GM23248 (cell line): ENCODE measurements around the gene SET. TPM values are rescaled to one million over a fixed set of nuclear protein-coding genes. Genes with fewer than 3 reads are reported as not detected.
A peak's percentile ranks its signal among the peaks of the same experiment; 100 is the strongest.
"Not testable (repeated sequence)": the region's sequence is repeated elsewhere in the genome, so short reads cannot be mapped to it uniquely, and the experiment has no call there.

Experiments used
- DNase-seq: peaks from one replicate; pipeline ENCODE4 v3.0.0-alpha.2; 2015
- H2AFZ ChIP-seq: fragments of 200-600 bp; sonication (generic); 2 replicates; pipeline ENCODE4 v1.6.1; 2016; ENCODE audit warnings: antibody characterized with exemption
- H3F3A ChIP-seq: fragments of 200-600 bp; sonication (generic); 2 replicates; pipeline ENCODE4 v1.6.1; 2016; ENCODE audit warnings: mild to moderate bottlenecking, antibody characterized with exemption, mixed run types; ENCODE audit not compliant: insufficient read depth
- H3K27ac ChIP-seq: fragments of 200-600 bp; sonication (generic); 2 replicates; pipeline ENCODE4 v1.5.1; 2016; ENCODE audit warnings: mild to moderate bottlenecking
- H3K27me3 ChIP-seq: fragments of 200-600 bp; sonication (generic); replicated peaks from 2 replicates; pipeline ENCODE4 v1.6.1; 2016; ENCODE audit warnings: mild to moderate bottlenecking; ENCODE audit not compliant: insufficient read depth
- H3K36me3 ChIP-seq: fragments of 200-600 bp; sonication (generic); 2 replicates; pipeline ENCODE4 v1.6.1; 2016; ENCODE audit warnings: low read depth, mild to moderate bottlenecking
- H3K4me1 ChIP-seq: fragments of 200-600 bp; sonication (generic); 2 replicates; pipeline ENCODE4 v1.6.1; 2016; ENCODE audit warnings: mild to moderate bottlenecking; ENCODE audit not compliant: insufficient read depth
- H3K4me2 ChIP-seq: fragments of 200-600 bp; sonication (generic); one replicate; pipeline ENCODE4 v1.6.1; 2016; ENCODE audit warnings: mild to moderate bottlenecking; ENCODE audit not compliant: unreplicated experiment
- H3K4me3 ChIP-seq: fragments of 200-600 bp; sonication (generic); 2 replicates; pipeline ENCODE4 v1.5.1; 2016; ENCODE audit warnings: mild to moderate bottlenecking
- H3K79me2 ChIP-seq: fragments of 200-600 bp; sonication (generic); 2 replicates; pipeline ENCODE4 v1.6.1; 2016; ENCODE audit warnings: mild to moderate bottlenecking; ENCODE audit not compliant: insufficient read depth
- H3K9ac ChIP-seq: fragments of 200-600 bp; sonication (generic); 2 replicates; pipeline ENCODE4 v1.6.1; 2016; ENCODE audit warnings: mild to moderate bottlenecking
- H3K9me2 ChIP-seq: fragments of 200-600 bp; sonication (generic); 2 replicates; pipeline ENCODE4 v1.6.1; 2016; ENCODE audit warnings: mixed run types, mild to moderate bottlenecking, moderate library complexity; ENCODE audit not compliant: insufficient read depth
- H3K9me3 ChIP-seq: fragments of 200-600 bp; sonication (generic); one replicate; pipeline ENCODE4 v1.6.1; 2017; ENCODE audit warnings: low read depth
- H4K20me1 ChIP-seq: fragments of 200-600 bp; sonication (generic); 2 replicates; pipeline ENCODE4 v1.6.0; 2016; ENCODE audit not compliant: insufficient read depth
- EZH2 ChIP-seq: fragments of 200-600 bp; sonication (generic); IDR thresholded peaks from 2 replicates; pipeline ENCODE4 v1.6.1; 2018; ENCODE audit warnings: antibody characterized with exemption, mild to moderate bottlenecking; ENCODE audit not compliant: insufficient read depth, poor library complexity, severe bottlenecking
- EZH2phosphoT487 ChIP-seq: fragments of 200-600 bp; sonication (generic); IDR thresholded peaks from 2 replicates; pipeline ENCODE4 v1.6.1; 2018; ENCODE audit warnings: antibody characterized with exemption, moderate library complexity, mild to moderate bottlenecking, low read depth; ENCODE audit not compliant: insufficient read depth
- WGBS, 2 experiments: methylation state at CpG; one replicate each; pipeline ENCODE4 v1.1.6; 2015 to 2017; ENCODE audit warnings: low lambda C conversion rate in 2 of 2, low coverage in 1 of 2; ENCODE audit errors: missing lambda C conversion rate in 2 of 2; 5-methylcytosine and 5-hydroxymethylcytosine counted together
- in situ Hi-C: fragments of 300-500 bp; cut with MboI; formaldehyde crosslinking; loops from 2 replicates; pipeline ENCODE4 v1.15.0; 2020
- polyA plus RNA-seq: library from polyadenylated mRNA; unstranded; fragments of >200 nt; fragmentation: Nextera tagmentation; extraction: Ambion mirVana; gene quantifications from 2 replicates; pipeline ENCODE4 v1.2.1, GENCODE V29; 2016
- total RNA-seq: library from RNA; depleted of rRNA; stranded (reverse); fragments of >200 nt; shearing (Covaris generic); gene quantifications from 2 replicates; pipeline ENCODE4 v1.2.3, GENCODE V29; 2014

The SET gene
- total and polyA plus RNA-seq, 2 experiments from 2014 or later, result 175 to 283 TPM

DNA sequence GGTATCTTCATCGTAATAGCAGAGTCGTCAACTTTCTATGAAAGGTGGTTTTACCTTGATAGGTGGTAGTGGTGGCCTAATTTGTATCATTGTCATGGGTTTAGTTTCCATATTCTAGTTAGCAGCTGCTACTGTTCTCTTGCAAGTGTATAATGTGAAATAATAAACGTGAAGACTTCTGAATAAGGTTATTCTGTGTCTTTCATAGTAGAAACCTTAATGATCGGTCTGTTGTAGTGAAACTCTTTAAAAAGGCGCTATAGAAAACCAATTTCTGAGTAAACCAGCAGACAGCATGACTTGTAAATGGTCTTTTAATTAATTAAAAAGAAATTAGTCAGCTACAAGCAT, 1.6 kb downstream of the SET start:
- no peak for TF ChIP-seq EZH2
- no peak for TF ChIP-seq EZH2phosphoT487
- Histone ChIP-seq H3K4me1 (peaks cover 15% of the 10 kb centered on the region), H3K79me2 (peaks cover 68% of the 10 kb centered on the region), H3K36me3 (peaks cover 40% of the 10 kb centered on the region), H3K27ac (peak overlapping the region; percentile 29), H2AFZ (no peak overlapping the region), H3K4me3 (peak overlapping the region; percentile 94), H3K4me2 (peak overlapping the region; percentile 96), H3F3A (peaks cover 26% of the 10 kb centered on the region), H4K20me1 (peaks cover 16% of the 10 kb centered on the region), H3K9me3 (no peaks in the 10 kb centered on the region), H3K9ac (peak overlapping the region; percentile 86), H3K27me3 (no peaks in the 10 kb centered on the region), H3K9me2 (no peaks in the 10 kb centered on the region)
- WGBS, 2 experiments, result 25 to 30% methylated on average over 5 of the region's 5 CpGs
- in situ Hi-C loops, result no loop called here
- DNase-seq, result no peak

DNA sequence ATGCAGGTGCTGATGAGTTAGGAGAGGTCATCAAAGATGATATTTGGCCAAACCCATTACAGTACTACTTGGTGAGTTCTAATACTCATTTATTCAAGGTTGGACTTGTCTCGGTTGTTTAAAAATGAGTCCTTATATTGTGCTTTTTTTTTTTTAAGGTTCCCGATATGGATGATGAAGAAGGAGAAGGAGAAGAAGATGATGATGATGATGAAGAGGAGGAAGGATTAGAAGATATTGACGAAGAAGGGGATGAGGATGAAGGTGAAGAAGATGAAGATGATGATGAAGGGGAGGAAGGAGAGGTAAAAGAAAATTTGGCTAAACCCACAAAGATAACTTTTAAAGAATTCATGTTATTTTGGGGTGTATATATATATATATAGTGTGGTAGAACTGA, 4.7 kb downstream of the SET start:
- Histone ChIP-seq H3K4me1 (peaks cover 17% of the 10 kb centered on the region), H3K79me2 (peaks cover 47% of the 10 kb centered on the region), H4K20me1 (peaks cover 16% of the 10 kb centered on the region), H3K36me3 (peaks cover 57% of the 10 kb centered on the region), H3F3A (peaks cover 44% of the 10 kb centered on the region)
- in situ Hi-C loops, H3K9me3 ChIP-seq, H3K27ac ChIP-seq, H3K4me3 ChIP-seq, H3K9ac ChIP-seq, H2AFZ ChIP-seq, H3K4me2 ChIP-seq, DNase-seq, H3K9me2 ChIP-seq, H3K27me3 ChIP-seq: not testable (repeated sequence)
- 97 to 98% methylated on average over 3 of the region's 3 CpGs for WGBS, 2 experiments

DNA sequence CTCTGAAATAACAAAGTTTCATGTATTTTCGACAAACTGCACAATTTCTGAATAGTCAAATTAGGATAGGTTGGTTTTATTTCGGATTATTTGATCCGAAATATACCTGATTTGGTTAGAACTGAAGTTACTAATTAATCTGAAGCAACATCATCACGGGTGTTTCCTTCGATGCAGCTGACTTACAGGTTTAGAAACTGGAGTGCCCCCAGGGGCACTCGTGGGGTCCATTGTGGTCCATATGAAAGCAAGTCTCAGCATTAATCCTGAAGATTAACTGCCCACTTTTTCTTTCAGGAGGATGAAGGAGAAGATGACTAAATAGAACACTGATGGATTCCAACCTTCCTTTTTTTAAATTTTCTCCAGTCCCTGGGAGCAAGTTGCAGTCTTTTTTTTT, 5.3 kb downstream of the SET start:
- peaks cover 44% of the 10 kb centered on the region for H3F3A ChIP-seq
- H3K4me2 ChIP-seq, result no peak overlapping the region
- no peak overlapping the region for H3K9ac ChIP-seq
- in situ Hi-C loops, result no loop called here
- peaks cover 47% of the 10 kb centered on the region for H3K79me2 ChIP-seq
- H2AFZ ChIP-seq, result no peak overlapping the region
- H3K4me3 ChIP-seq, result no peak overlapping the region
- no peaks in the 10 kb centered on the region for H3K9me3 ChIP-seq
- H3K9me2 ChIP-seq, result no peaks in the 10 kb centered on the region
- no peaks in the 10 kb centered on the region for H3K27me3 ChIP-seq
- H3K27ac ChIP-seq, result no peak overlapping the region
- 85 to 88% methylated on average over 6 of the region's 6 CpGs for WGBS, 2 experiments
- peaks cover 57% of the 10 kb centered on the region for H3K36me3 ChIP-seq
- peaks cover 17% of the 10 kb centered on the region for H3K4me1 ChIP-seq
- DNase-seq, result no peak
- TF ChIP-seq EZH2phosphoT487, result no peak
- no peak for TF ChIP-seq EZH2
- peaks cover 16% of the 10 kb centered on the region for H4K20me1 ChIP-seq

DNA sequence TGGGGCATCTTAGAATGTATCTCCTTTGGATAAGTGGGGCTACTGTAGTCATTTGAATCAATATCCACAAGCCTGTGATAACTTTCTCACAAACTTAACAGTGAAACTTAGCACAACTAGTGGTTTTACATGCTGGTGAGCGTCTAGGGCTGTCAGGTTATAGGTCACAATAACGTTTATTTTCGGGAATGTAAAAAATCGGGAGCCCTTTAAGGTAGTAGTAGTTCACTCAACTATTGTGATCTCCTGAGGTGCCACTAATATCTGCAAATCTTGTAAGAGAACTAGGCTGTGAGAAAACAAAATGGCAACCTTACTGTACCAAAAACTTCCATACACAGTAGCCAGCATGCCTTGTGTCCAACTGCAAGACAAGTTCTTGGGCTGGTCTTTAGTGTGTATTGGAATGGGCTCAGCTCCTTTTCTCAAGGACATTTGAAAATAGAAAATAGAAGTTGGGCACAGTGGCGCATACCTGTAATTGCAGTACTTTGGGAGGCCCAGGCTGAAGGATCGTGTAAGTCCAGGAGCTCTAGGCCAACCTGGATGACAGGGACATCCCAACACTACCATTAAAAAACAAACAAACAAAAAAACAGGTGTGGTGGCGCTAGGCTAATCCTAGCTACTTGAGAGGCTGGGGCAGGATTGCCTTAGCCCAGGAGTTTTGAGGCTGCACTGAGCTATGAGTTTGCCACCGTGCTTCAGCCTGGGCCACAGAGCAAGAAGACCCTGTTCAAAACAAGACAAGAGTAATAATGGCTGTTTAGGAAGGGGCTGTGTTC, 8.1 kb downstream of the SET start:
- no peak for TF ChIP-seq EZH2phosphoT487
- no peak overlapping the region for H3K27ac ChIP-seq
- peaks cover 44% of the 10 kb centered on the region for H3K36me3 ChIP-seq
- in situ Hi-C loops, result no loop called here
- no peaks in the 10 kb centered on the region for H3K9me2 ChIP-seq
- no peak overlapping the region for H3K4me3 ChIP-seq
- H3F3A ChIP-seq, result peaks cover 44% of the 10 kb centered on the region
- H3K27me3 ChIP-seq, result no peaks in the 10 kb centered on the region
- no peaks in the 10 kb centered on the region for H3K9me3 ChIP-seq
- no peaks in the 10 kb centered on the region for H4K20me1 ChIP-seq
- no peak overlapping the region for H3K9ac ChIP-seq
- WGBS, 2 experiments, result 75 to 76% methylated on average over 8 of the region's 8 CpGs
- DNase-seq, result no peak
- H3K4me2 ChIP-seq, result no peak overlapping the region
- peaks cover 25% of the 10 kb centered on the region for H3K79me2 ChIP-seq
- H3K4me1 ChIP-seq, result peaks cover 5% of the 10 kb centered on the region; the same call in 1 of the 2 replicates
- H2AFZ ChIP-seq, result no peak overlapping the region

DNA sequence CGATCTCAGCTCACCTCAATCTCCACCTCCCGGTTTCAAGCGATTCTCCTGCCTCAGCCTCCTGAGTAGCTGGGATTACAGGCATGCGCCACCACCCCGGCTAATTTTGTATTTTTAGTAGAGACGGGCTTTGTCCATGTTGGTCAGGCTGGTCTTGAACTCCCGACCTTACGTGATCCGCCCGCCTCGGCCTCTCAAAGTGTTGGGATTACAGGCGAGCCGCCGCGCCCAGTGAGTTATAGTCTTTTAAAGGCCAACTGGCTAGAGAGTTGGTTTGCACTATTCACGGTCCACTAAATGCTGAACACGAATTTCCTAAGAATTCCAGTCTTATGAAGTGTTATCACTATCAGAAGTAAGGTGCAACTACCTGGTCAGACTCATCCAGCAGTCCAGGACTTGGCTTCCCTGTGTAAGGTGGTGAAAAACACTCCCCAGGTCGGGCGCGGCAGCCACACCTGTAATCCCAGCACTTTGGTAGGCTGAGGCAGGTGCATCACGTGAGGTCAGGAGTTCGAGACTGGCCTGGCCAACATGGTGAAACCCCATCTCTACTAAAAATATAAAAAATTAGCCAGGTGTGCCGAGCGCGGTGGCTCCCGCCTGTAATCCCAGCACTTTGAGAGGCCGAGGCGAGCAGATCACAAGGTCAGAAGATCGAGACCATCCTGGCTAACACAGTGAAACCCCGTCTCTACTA, 10.2 kb downstream of the SET start:
- H3K79me2 ChIP-seq, H2AFZ ChIP-seq, H3K9ac ChIP-seq, H3K4me3 ChIP-seq, H3K4me2 ChIP-seq, H3K4me1 ChIP-seq, H4K20me1 ChIP-seq, H3K27me3 ChIP-seq, H3K27ac ChIP-seq, H3K9me3 ChIP-seq, H3K9me2 ChIP-seq, in situ Hi-C loops, DNase-seq: not testable (repeated sequence)
- Histone ChIP-seq H3F3A (peaks cover 25% of the 10 kb centered on the region), H3K36me3 (peaks cover 23% of the 10 kb centered on the region)
- 90 to 94% methylated on average over 30 of the region's 30 CpGs for WGBS, 2 experiments
